ENCODE measurements around the gene THOC1. TPM values are rescaled to one million over a fixed set of nuclear protein-coding genes. Genes with fewer than 3 reads are reported as not detected.

The THOC1 gene
- total and polyA plus RNA-seq, 2 of the 8 experiments (the other 6 are each of a cell fraction or from before 2014, with no cell fraction given) = 19.1 to 66.4 TPM

DNA sequence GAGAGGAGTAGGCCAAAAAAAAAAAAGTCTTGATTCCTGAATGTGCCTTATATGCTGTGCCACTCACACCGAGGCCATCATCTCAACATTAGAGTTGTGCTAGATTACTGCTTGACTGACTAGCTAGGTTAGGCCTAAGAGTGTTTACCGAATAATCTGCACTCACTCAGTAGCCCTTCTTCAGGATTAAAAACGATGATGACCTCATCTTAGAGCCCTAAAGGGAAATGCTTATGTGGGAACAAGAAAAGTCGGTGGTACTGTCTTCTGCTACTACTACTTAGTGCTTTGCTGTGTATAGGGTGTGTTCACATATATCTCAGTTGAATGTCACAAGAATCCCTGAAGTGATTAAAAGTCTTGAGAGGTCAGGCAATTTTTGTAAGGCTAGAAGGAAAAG lies 54.3 kb downstream of the THOC1 start:
- no peaks in the 10 kb centered on the region for H3K79me2 ChIP-seq (ENCODE audit: control insufficient read depth in 1 of 2, insufficient read depth in 2 of 2, low read length in 2 of 2)
- no peaks in the 10 kb centered on the region for H3K79me1 ChIP-seq (ENCODE audit: low read depth, low read length)
- WGBS, 2 experiments (ENCODE audit: extremely low coverage in 1 of 2, insufficient coverage in 1 of 2, insufficient read length in 1 of 2, insufficient replicate concordance in 2 of 2, low coverage in 1 of 2, low lambda C conversion rate in 2 of 2, missing lambda C conversion rate in 1 of 2) = 92% methylated on average over 4 of the region's 4 CpGs; no CpG with 5 or more reads in 1 of the 2 experiments
- H3K4ac ChIP-seq (replicated peaks; ENCODE audit: insufficient read length, low read depth, low read length) = no peak overlapping the region
- no peak overlapping the region for H3K9ac ChIP-seq (replicated peaks in 1 of 4; ENCODE audit: extremely low read depth in 1 of 4, low read depth in 3 of 4, low read length in 3 of 4)
- H4K5ac ChIP-seq (ENCODE audit: insufficient read length, low read depth, low read length) = no peak overlapping the region
- CTCF ChIA-PET (ENCODE audit: partially characterized antibody) = interaction anchor here (0.7 to 1.8 kb wide), 4 partner anchors 9 to 402 kb away, joined by 3 read pairs; no protein-coding TSS in a partner anchor
- peaks cover 5% of the 10 kb centered on the region in 2 experiments; a peak in 3 of 4 replicates for H3K9me3 ChIP-seq (ENCODE audit: insufficient read depth in 2 of 2, low read depth in 1 of 2, low read length in 1 of 2)
- no peak overlapping the region for H3K4me3 ChIP-seq (ENCODE audit: extremely low read depth in 1 of 4, insufficient read depth in 2 of 4, low read depth in 3 of 4, low read length in 4 of 4)
- no peak overlapping the region for H2BK120ac ChIP-seq (replicated peaks; ENCODE audit: low read depth, low read length)
- H2BK5ac ChIP-seq (ENCODE audit: low read depth, low read length) = no peak overlapping the region
- no peak overlapping the region for H3K27ac ChIP-seq (ENCODE audit: low read depth, low read length)
- H3K36me3 ChIP-seq (ENCODE audit: control insufficient read depth in 2 of 4, insufficient read depth in 4 of 4, low read length in 3 of 4) = peaks cover 14 to 74% (median 57%) of the 10 kb centered on the region in 4 experiments; a peak in 7 of 8 replicates
- no peak overlapping the region for H3K14ac ChIP-seq (ENCODE audit: insufficient read length)
- H3K56ac ChIP-seq (replicated peaks; ENCODE audit: insufficient read length, low read depth, low read length) = no peak overlapping the region
- peaks cover 0 to 3% of the 10 kb centered on the region in 2 experiments for H4K20me1 ChIP-seq (replicated peaks in 1 of 2; ENCODE audit: control insufficient read depth in 1 of 2, insufficient read depth in 2 of 2, low read length in 2 of 2)
- no peak overlapping the region for H4K91ac ChIP-seq (replicated peaks; ENCODE audit: insufficient read length, low read length)
- POLR2A ChIA-PET (ENCODE audit: partially characterized antibody) = interaction anchor here (0.6 kb wide), 1 partner anchor 55 kb away, joined by 3 read pairs; the partner anchor contains the start of gene USP14
- H3K4me1 ChIP-seq (replicated peaks in 1 of 4; ENCODE audit: control insufficient read depth in 3 of 4, insufficient read depth in 4 of 4, low read length in 3 of 4) = peaks cover 0 to 3% (median 0%) of the 10 kb centered on the region in 4 experiments; a peak in 1 of 7 replicates
- FAIRE-seq (no peak), DNase-seq (ENCODE audit: low read depth in 1 of 2, low spot score in 2 of 2) (no peak)
- H2AK5ac ChIP-seq (ENCODE audit: low read depth, low read length) = no peak overlapping the region
- no peak overlapping the region for H3K4me2 ChIP-seq (ENCODE audit: insufficient read depth in 1 of 2, low read depth in 2 of 2, low read length in 2 of 2)
- H3K23ac ChIP-seq (ENCODE audit: insufficient read length) = no peak overlapping the region
- no peaks in the 10 kb centered on the region for H3K23me2 ChIP-seq (ENCODE audit: low read depth, low read length)
- no peak overlapping the region for H4K8ac ChIP-seq (ENCODE audit: extremely low read depth, insufficient read depth, low read length)
- peaks cover 0 to 1% (median 0%) of the 10 kb centered on the region in 4 experiments; a peak in 1 of 7 replicates for H3K27me3 ChIP-seq (replicated peaks in 1 of 4; ENCODE audit: control insufficient read depth in 3 of 4, extremely low read depth in 1 of 4, insufficient read depth in 3 of 4, low read length in 3 of 4)
- no peak overlapping the region for H2BK12ac ChIP-seq (ENCODE audit: low read depth, low read length)
- H3K18ac ChIP-seq (ENCODE audit: extremely low read depth, low read length) = no peak overlapping the region
- H2AFZ ChIP-seq (ENCODE audit: low read length) = no peak overlapping the region
- no peak overlapping the region for H2BK15ac ChIP-seq (ENCODE audit: low read length)
- TF ChIP-seq POLR2A (IDR thresholded peaks at IDR 0.05; ENCODE audit: control extremely low read depth in 1 of 2, low read depth in 2 of 2, low read length in 2 of 2) = 0 out of 3 replicates have a peak, but pooled peaks of 1 of the 2 experiments have one; percentile 21
- no peak for TF ChIP-seq HDAC6 (IDR thresholded peaks at IDR 0.05; ENCODE audit: low read depth, low read length)
- no peak overlapping the region for H2BK20ac ChIP-seq (ENCODE audit: low read length)

All from H1 (cell line).